Activated T-cell treated with anti-CD3 and anti-CD28 coated beads, Interleukin-2, amount 50 U/mL, for 72 hours (primary cell): ENCODE data around the gene HMCN2. TPM values are rescaled to one million over a fixed set of nuclear protein-coding genes. Genes with fewer than 3 reads are reported as not detected.
A peak's percentile ranks its signal among the peaks of the same experiment; 100 is the strongest.
"Not testable (repeated sequence)": the region's sequence is repeated elsewhere in the genome, so short reads cannot be mapped to it uniquely, and the experiment has no call there.

Source experiments
- ATAC-seq, 2 donors: fragments of 150-1000 bp; cut with Tn5 transposase; replicated peaks in 1 of 2; 2 replicates each; pipeline ENCODE4 v1.10.0; 2021; ENCODE audit warnings: moderate library complexity in 2 of 2, mild to moderate bottlenecking in 1 of 2
- DNase-seq, 2 donors: peaks; one replicate each; pipeline ENCODE4 v3.0.0; 2021 to 2022; ENCODE audit warnings: mixed read lengths in 1 of 2
- H3K27ac Mint-ChIP-seq: one replicate; pipeline ENCODE4 v1.8.0; 2022; ENCODE audit warnings: mild to moderate bottlenecking, moderate library complexity, mixed read lengths
- H3K27me3 Mint-ChIP-seq: one replicate; pipeline ENCODE4 v1.8.0; 2022; ENCODE audit warnings: low read depth, mixed read lengths
- H3K36me3 Mint-ChIP-seq, 2 donors: one replicate each; pipeline ENCODE4 v1.8.0; 2022; ENCODE audit warnings: mixed read lengths in 2 of 2, mild to moderate bottlenecking in 1 of 2; ENCODE audit not compliant: insufficient read depth in 2 of 2
- H3K4me1 Mint-ChIP-seq: one replicate; pipeline ENCODE4 v1.8.0; 2022; ENCODE audit warnings: low read depth, mixed read lengths
- H3K4me3 Mint-ChIP-seq, 2 donors: one replicate each; pipeline ENCODE4 v1.8.0; 2022; ENCODE audit warnings: mild to moderate bottlenecking in 2 of 2, mixed read lengths in 2 of 2, moderate library complexity in 2 of 2
- H3K9me3 Mint-ChIP-seq, 2 donors: one replicate each; pipeline ENCODE4 v1.8.0; 2022; ENCODE audit warnings: mixed read lengths in 2 of 2
- total RNA-seq, 2 donors: library from RNA; stranded (reverse); gene quantifications; one replicate each; pipeline ENCODE4 v1.2.3, GENCODE V29; 2022

Gene HMCN2
- total RNA-seq, 2 donors from 2014 or later = 0.12 to 0.17 TPM

GRCh38 chr9:130432796-130433167, 167.2 kb downstream of the HMCN2 start:
- Mint-ChIP-seq H3K27me3 (peaks cover 55% of the 10 kb centered on the region), H3K4me1 (peaks cover 9% of the 10 kb centered on the region), H3K4me3 (peak overlapping the region; percentile 51 to 65), H3K9me3 (no peaks in the 10 kb centered on the region), H3K27ac (no peak overlapping the region), H3K36me3 (peaks cover 0 to 2% of the 10 kb centered on the region in 2 donors)
- DNase-seq (no peak), ATAC-seq (no peak)

DNA sequence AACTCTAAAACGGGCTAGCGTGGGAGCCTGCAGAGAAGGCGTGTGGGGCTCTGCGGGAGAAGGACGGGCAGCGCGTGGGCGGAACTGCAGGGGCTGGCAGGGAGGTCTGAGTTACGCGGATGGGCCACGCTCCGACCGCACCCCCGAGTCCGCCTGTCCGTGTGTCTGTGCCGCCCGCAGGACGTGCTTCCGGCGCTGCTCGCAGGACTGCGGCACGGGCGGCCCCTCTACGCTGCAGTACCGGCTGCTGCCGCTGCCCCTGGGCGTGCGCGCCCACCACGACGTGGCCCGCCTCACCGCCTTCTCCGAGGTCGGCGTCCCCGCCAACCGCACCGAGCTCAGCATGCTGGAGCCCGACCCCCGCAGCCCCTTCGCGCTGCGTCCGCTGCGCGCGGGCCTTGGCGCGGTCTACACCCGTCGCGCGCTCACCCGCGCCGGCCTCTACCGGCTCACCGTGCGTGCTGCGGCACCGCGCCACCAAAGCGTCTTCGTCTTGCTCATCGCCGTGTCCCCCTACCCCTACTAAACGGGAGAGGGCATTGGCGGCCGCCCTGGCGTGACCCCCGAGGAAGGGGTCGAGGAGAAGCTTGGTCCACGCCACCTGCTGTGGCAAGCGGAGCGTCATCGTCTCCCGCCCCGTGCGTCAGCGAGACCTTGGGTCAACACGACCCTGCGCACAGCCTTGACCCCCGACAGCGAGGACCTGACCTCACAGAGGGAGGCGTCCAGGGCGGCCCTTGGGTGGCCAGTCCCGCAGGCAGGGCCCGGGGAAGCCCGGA, 167.8 kb downstream of the HMCN2 start:
- Mint-ChIP-seq H3K9me3 (no peaks in the 10 kb centered on the region), H3K36me3 (peaks cover 0 to 2% of the 10 kb centered on the region in 2 donors), H3K4me1 (peaks cover 9% of the 10 kb centered on the region), H3K27me3 (peaks cover 55% of the 10 kb centered on the region), H3K4me3 (peak overlapping the region; percentile 51 to 62), H3K27ac (no peak overlapping the region)
- ATAC-seq (peak; percentile 94), DNase-seq (peak; percentile 65 to 68)

GRCh38 chr9:130433947-130434262, 168.3 kb downstream of the HMCN2 start:
- H3K4me3 Mint-ChIP-seq = peak overlapping the region; percentile 51 to 62
- H3K27me3 Mint-ChIP-seq = peaks cover 60% of the 10 kb centered on the region
- H3K9me3 Mint-ChIP-seq = no peaks in the 10 kb centered on the region
- H3K36me3 Mint-ChIP-seq = peaks cover 0 to 2% of the 10 kb centered on the region in 2 donors
- H3K27ac Mint-ChIP-seq = no peak overlapping the region
- no peak for ATAC-seq
- no peak for DNase-seq
- peaks cover 9% of the 10 kb centered on the region for H3K4me1 Mint-ChIP-seq

GRCh38 chr9:130434656-130435055, 169.1 kb downstream of the HMCN2 start:
- not testable (repeated sequence) for DNase-seq, H3K4me1 Mint-ChIP-seq, H3K36me3 Mint-ChIP-seq, ATAC-seq, H3K27ac Mint-ChIP-seq, H3K4me3 Mint-ChIP-seq, H3K9me3 Mint-ChIP-seq
- H3K27me3 Mint-ChIP-seq = peaks cover 62% of the 10 kb centered on the region

DNA sequence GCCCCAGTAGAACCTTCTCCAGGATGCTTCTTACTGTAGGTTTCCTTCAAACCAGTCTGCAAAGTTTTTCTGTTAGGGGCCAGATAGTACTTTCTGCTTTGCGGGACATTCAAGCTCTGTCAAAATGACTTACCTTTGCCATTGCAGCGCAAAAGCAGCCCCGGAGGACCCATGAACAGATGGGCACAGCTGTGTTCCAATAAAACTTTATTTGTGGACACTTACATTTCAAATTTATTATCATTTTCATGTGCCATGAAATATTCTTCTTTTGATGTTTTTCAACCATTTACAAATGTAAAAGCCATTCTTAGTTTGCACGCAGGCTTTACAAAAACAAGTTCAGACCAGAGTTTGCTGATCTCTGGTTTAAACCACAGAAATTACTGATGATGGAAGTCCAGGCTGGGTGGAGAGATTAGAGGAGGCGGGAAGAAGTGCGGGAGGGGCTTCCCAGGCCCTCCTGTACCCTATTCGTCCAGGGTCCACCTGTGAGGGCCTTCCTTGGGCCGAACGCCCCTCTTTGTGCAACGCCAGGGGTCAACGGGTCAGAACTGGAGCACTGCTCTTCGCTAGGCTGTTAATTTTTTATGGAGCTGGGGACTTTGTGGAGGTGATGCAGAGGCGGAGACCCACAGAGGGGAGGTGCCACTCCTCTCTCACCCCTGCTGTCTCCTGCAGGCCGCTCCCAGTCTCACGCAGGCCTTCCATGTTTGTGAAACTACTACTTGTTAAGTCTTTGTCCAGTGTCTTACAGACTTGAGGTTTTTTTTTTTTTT, 171.6 kb downstream of the HMCN2 start:
- H3K4me3 Mint-ChIP-seq = no peak overlapping the region
- H3K4me1 Mint-ChIP-seq = peaks cover 9% of the 10 kb centered on the region
- H3K27ac Mint-ChIP-seq = no peak overlapping the region

DNA sequence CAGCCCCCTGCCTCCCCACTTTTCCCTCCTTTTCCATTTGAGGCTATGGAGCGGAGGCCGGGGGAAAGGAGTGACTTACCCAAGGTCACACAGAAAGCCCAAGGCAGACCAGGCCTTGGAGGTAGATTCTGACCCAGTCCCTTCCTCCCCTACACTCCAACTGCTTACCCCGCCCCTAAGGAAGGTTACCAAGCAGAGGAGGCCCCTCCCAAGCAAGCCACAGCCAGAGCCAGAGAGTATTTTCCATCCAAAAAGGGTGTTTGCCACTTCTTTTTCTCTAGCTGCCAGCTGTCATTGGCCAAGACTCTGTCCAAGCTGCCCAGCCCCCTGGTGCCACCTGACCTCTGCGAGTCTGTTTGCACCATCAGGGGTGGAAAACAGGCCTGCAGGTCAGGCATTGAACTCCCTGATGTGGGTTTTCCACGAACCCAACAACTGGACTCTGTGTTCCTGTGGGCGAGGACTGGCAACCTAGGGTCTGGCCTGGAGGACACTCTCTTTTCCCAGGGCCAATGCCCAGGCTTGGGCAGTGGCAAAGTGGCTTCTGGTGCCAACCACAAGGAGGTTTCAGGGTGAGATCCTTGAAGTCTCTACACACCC, 172.9 kb downstream of the HMCN2 start:
- H3K9me3 Mint-ChIP-seq = peaks cover 2 to 6% of the 10 kb centered on the region in 2 donors
- H3K27me3 Mint-ChIP-seq = peaks cover 54% of the 10 kb centered on the region
- H3K36me3 Mint-ChIP-seq = peaks cover 7% of the 10 kb centered on the region in 2 donors
- no peaks in the 10 kb centered on the region for H3K4me1 Mint-ChIP-seq
- no peak for ATAC-seq
- H3K27ac Mint-ChIP-seq = no peak overlapping the region
- DNase-seq = no peak
- H3K4me3 Mint-ChIP-seq = no peak overlapping the region

More for the DNA sequence above, 171.6 kb downstream of the HMCN2 start:
- ATAC-seq (no peak), DNase-seq (no peak)
- Mint-ChIP-seq H3K36me3 (peaks cover 7% of the 10 kb centered on the region in 2 donors), H3K9me3 (peaks cover 2 to 6% of the 10 kb centered on the region in 2 donors), H3K27me3 (peaks cover 62% of the 10 kb centered on the region)

DNA sequence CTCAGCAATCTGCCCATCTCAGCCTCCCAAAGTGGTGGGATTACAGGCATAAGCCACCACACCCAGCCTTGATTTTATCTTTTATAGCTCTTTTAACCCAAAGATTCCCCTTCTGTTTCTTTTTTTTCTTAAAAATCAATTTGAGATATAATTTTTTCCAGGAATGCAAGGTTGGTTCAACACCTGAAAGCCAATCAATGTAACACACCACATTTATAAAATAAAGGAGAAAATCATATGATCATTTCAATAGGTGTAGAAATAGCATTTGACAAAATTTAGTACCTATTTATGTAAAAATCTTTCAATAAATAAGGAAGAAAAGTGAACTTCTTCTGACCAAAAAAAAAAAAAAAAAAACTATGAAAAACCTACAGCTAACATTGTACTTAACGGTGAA, 175.5 kb downstream of the HMCN2 start:
- Mint-ChIP-seq H3K4me1 (peaks cover 5% of the 10 kb centered on the region), H3K4me3 (no peak overlapping the region), H3K36me3 (peaks cover 7% of the 10 kb centered on the region in 2 donors), H3K9me3 (peaks cover 2 to 6% of the 10 kb centered on the region in 2 donors), H3K27me3 (peaks cover 36% of the 10 kb centered on the region), H3K27ac (no peak overlapping the region)
- ATAC-seq (no peak), DNase-seq (no peak)

- Mint-ChIP-seq H3K4me1 (peaks cover 24% of the 10 kb centered on the region), H3K27ac (no peak overlapping the region), H3K4me3 (no peak overlapping the region), H3K27me3 (peaks cover 24% of the 10 kb centered on the region), H3K9me3 (peaks cover 2 to 6% of the 10 kb centered on the region in 2 donors), H3K36me3 (peaks cover 7% of the 10 kb centered on the region in 2 donors)
- no peak for DNase-seq
- no peak for ATAC-seq
These were observed 177.3 kb downstream of the HMCN2 start for GRCh38 chr9:130442746-130443455.

GRCh38 chr9:130443456-130443801, 177.9 kb downstream of the HMCN2 start:
- Mint-ChIP-seq H3K36me3 (peaks cover 7 to 10% of the 10 kb centered on the region in 2 donors), H3K4me1 (peaks cover 29% of the 10 kb centered on the region), H3K27ac (no peak overlapping the region), H3K9me3 (peaks cover 2 to 6% of the 10 kb centered on the region in 2 donors), H3K27me3 (peaks cover 29% of the 10 kb centered on the region), H3K4me3 (peak overlapping the region in 1 of 2 donors; percentile 27)
- ATAC-seq (no peak), DNase-seq (no peak)

- peak overlapping the region in 1 of 2 donors; percentile 27 for H3K4me3 Mint-ChIP-seq
- H3K36me3 Mint-ChIP-seq = peaks cover 7 to 10% of the 10 kb centered on the region in 2 donors
- peaks cover 35% of the 10 kb centered on the region for H3K4me1 Mint-ChIP-seq
- H3K27ac Mint-ChIP-seq = no peak overlapping the region
- H3K27me3 Mint-ChIP-seq = peaks cover 26% of the 10 kb centered on the region
- H3K9me3 Mint-ChIP-seq = peaks cover 2 to 6% of the 10 kb centered on the region in 2 donors
- DNase-seq (no peak), ATAC-seq (no peak)
These were observed 178.4 kb downstream of the HMCN2 start for GRCh38 chr9:130443840-130444492.

DNA sequence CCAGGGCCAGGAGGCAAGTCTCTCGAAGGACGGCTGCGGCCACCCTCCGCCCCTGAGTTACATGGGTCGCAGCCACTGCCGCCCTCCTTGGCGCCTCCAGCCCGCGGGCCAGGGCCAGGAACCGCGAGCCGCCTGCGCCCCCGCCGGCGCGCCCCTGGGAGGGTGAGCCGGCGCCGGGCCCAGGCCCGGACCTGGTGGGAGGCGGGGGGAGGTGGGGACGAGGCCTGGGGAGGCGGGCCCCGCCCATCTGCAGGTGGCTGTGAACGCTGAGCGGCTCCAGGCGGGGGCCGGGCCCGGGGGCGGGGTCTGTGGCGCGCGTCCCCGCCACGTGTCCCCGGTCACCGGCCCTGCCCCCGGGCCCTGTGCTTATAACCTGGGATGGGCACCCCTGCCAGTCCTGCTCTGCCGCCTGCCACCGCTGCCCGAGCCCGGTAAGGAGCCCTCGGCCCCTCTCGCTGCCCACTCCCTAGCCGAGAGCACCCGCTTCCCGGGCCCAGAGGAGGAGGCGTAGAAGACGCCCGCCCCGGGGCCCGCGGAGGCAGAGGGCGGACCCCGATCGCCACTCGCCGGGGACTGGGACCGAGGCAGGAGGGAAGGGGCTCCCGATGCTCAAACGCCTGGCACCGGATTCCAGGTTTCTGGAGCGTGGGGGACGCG, 179.1 kb downstream of the HMCN2 start, which contains the start of gene ASS1:
Gene ASS1, plus strand, starts transcription at position 397 of the 657 bp plus-strand sequence. CDS start 7,268 bp downstream, outside the sequence.
- H3K9me3 Mint-ChIP-seq = peaks cover 2 to 6% of the 10 kb centered on the region in 2 donors
- H3K27ac Mint-ChIP-seq = no peak within 1 kb of the TSS
- peak within 1 kb of the TSS; percentile 79 to 86 for H3K4me3 Mint-ChIP-seq
- DNase-seq = peak; percentile 70 to 78
- peaks cover 35% of the 10 kb centered on the region for H3K4me1 Mint-ChIP-seq
- H3K27me3 Mint-ChIP-seq = peaks cover 25% of the 10 kb centered on the region
- peak; percentile 86 to 89 for ATAC-seq
- peaks cover 7 to 10% of the 10 kb centered on the region in 2 donors for H3K36me3 Mint-ChIP-seq
